IMR-90 (cell line): ENCODE data around the gene WDR43. TPM values are rescaled to one million over a fixed set of nuclear protein-coding genes. Genes with fewer than 3 reads are reported as not detected.
A peak's percentile ranks its signal among the peaks of the same experiment; 100 is the strongest.

Experiments used
- ATAC-seq: fragments of 200-7000 bp; cut with Tn5 transposase; 2 replicates; pipeline ENCODE4 v1.9.1; 2020; ENCODE audit warnings: low read depth, mild to moderate bottlenecking, moderate library complexity
- BruUV-seq: library from RNA; stranded (reverse); fragments of 400-500 nt; replicated peaks from 2 replicates; lab custom pipeline; 2021; lab: Mats Ljungman, UMichigan
- CTCF ChIA-PET: fragments of 300-600 bp; formaldehyde crosslinking; extraction: SDS; loops from one replicate; lab custom pipeline; 2021; ENCODE audit warnings: antibody characterized with exemption; lab: Yijun Ruan, JAX
- POLR2A ChIA-PET: fragments of 300-600 bp; sonication (Branson Sonifier 250); formaldehyde crosslinking; loops from one replicate; lab custom pipeline; 2022; ENCODE audit warnings: antibody characterized with exemption; ENCODE audit not compliant: unreplicated experiment; lab: Charles Lee
- DNase-seq: peaks from one replicate; pipeline ENCODE4 v3.0.0; 2013
- H2AFZ ChIP-seq: replicated peaks from 2 replicates; pipeline ENCODE3; 2013; ENCODE audit warnings: low read length, mild to moderate bottlenecking; ENCODE audit not compliant: poor library complexity
- H2AK5ac ChIP-seq: 2 replicates; pipeline ENCODE4 v1.6.1; 2013; ENCODE audit warnings: low read depth, low read length, inconsistent platforms
- H2AK9ac ChIP-seq: replicated peaks from 2 replicates; pipeline ENCODE3; 2013; ENCODE audit warnings: mild to moderate bottlenecking, low read depth, low read length, moderate library complexity; ENCODE audit not compliant: poor library complexity
- H2BK120ac ChIP-seq: 2 replicates; pipeline ENCODE4 v1.6.1; 2013; ENCODE audit warnings: low read depth, low read length, inconsistent platforms
- H2BK15ac ChIP-seq: 3 replicates; pipeline ENCODE4 v1.6.1; 2013; ENCODE audit warnings: low read depth, low read length, inconsistent platforms
- H2BK20ac ChIP-seq: 2 replicates; pipeline ENCODE4 v1.6.1; 2013; ENCODE audit warnings: low read depth, mild to moderate bottlenecking, inconsistent platforms, low read length, moderate library complexity
- H2BK5ac ChIP-seq: 2 replicates; pipeline ENCODE4 v1.6.1; 2013; ENCODE audit warnings: mild to moderate bottlenecking, low read depth, low read length, inconsistent platforms; ENCODE audit not compliant: poor library complexity, severe bottlenecking
- H3K14ac ChIP-seq: replicated peaks from 2 replicates; pipeline ENCODE4 v1.6.1; 2013; ENCODE audit warnings: low read depth, low read length, inconsistent platforms
- H3K18ac ChIP-seq: 2 replicates; pipeline ENCODE4 v1.6.1; 2013; ENCODE audit warnings: low read depth, low read length, control low read depth
- H3K23ac ChIP-seq: 2 replicates; pipeline ENCODE4 v1.6.1; 2013; ENCODE audit warnings: low read depth, low read length, inconsistent platforms
- H3K27ac ChIP-seq: 2 replicates; pipeline ENCODE4 v1.5.1; 2013; ENCODE audit warnings: mild to moderate bottlenecking, control low read depth, low read length; ENCODE audit not compliant: insufficient read depth
- H3K27me3 ChIP-seq: 2 replicates; pipeline ENCODE4 v1.6.1; 2013; ENCODE audit warnings: low read length; ENCODE audit not compliant: control insufficient read depth, insufficient read depth
- H3K36me3 ChIP-seq: 2 replicates; pipeline ENCODE4 v1.6.1; 2013; ENCODE audit warnings: low read length, mixed read lengths; ENCODE audit not compliant: control insufficient read depth, insufficient read depth
- H3K4ac ChIP-seq: 2 replicates; pipeline ENCODE4 v1.6.1; 2013; ENCODE audit warnings: low read depth, low read length, inconsistent platforms
- H3K4me1 ChIP-seq: 2 replicates; pipeline ENCODE4 v1.6.1; 2013; ENCODE audit warnings: low read length, mixed read lengths; ENCODE audit not compliant: control insufficient read depth, insufficient read depth
- H3K4me2 ChIP-seq: 2 replicates; pipeline ENCODE4 v1.6.1; 2013; ENCODE audit warnings: low read depth, mild to moderate bottlenecking, control low read depth, low read length, moderate library complexity
- H3K4me3 ChIP-seq: 2 replicates; pipeline ENCODE4 v1.5.1; 2013; ENCODE audit warnings: low read depth, mild to moderate bottlenecking, control low read depth, low read length, moderate library complexity; ENCODE audit not compliant: insufficient read depth
- H3K56ac ChIP-seq: 2 replicates; pipeline ENCODE4 v1.6.1; 2013; ENCODE audit warnings: low read length, inconsistent platforms; ENCODE audit not compliant: insufficient read depth; ENCODE audit errors: extremely low read depth
- H3K79me1 ChIP-seq, 2 experiments: 2 replicates each; pipeline ENCODE4 v1.6.1; 2013; ENCODE audit warnings: low read length in 2 of 2, inconsistent platforms in 1 of 2, low read depth in 1 of 2
- H3K9ac ChIP-seq: 2 replicates; pipeline ENCODE4 v1.6.1; 2013; ENCODE audit warnings: low read depth, low read length, control low read depth
- H3K9me1 ChIP-seq: 2 replicates; pipeline ENCODE4 v1.6.1; 2013; ENCODE audit warnings: low read length, inconsistent platforms; ENCODE audit not compliant: insufficient read depth
- H3K9me3 ChIP-seq: 2 replicates; pipeline ENCODE4 v1.6.1; 2013; ENCODE audit warnings: low read length; ENCODE audit not compliant: control insufficient read depth, insufficient read depth
- H4K20me1 ChIP-seq: 2 replicates; pipeline ENCODE4 v1.6.1; 2013; ENCODE audit warnings: low read length, inconsistent platforms; ENCODE audit not compliant: insufficient read depth
- H4K5ac ChIP-seq: 2 replicates; pipeline ENCODE4 v1.6.1; 2013; ENCODE audit warnings: mild to moderate bottlenecking, low read depth, low read length, control low read depth
- H4K8ac ChIP-seq, 2 experiments: 2 replicates each; pipeline ENCODE4 v1.6.1; 2013; ENCODE audit warnings: low read depth in 2 of 2, low read length in 2 of 2, control low read depth in 1 of 2, inconsistent platforms in 1 of 2
- H4K91ac ChIP-seq: 2 replicates; pipeline ENCODE4 v1.6.1; 2013; ENCODE audit warnings: low read depth, low read length, inconsistent platforms; ENCODE audit not compliant: insufficient read depth
- BHLHE40 ChIP-seq: fragments of 150-350 bp; IDR thresholded peaks from 2 replicates; pipeline ENCODE4 v1.6.1; 2016; ENCODE audit warnings: mild to moderate bottlenecking, low read depth, low read length
- CTCF ChIP-seq: conservative IDR thresholded peaks from 2 replicates; pipeline ENCODE4 v1.5.1; 2012; ENCODE audit warnings: mild to moderate bottlenecking, low read depth, low read length, improper control_type of control experiment
- FOS ChIP-seq: fragments of 150-350 bp; IDR thresholded peaks from 2 replicates; pipeline ENCODE4 v1.6.1; 2016; ENCODE audit warnings: low read depth, low read length
- MAFK ChIP-seq: IDR thresholded peaks from 2 replicates; pipeline ENCODE4 v1.6.1; 2012; ENCODE audit warnings: low read depth, low read length, improper control_type of control experiment
- RAD21 ChIP-seq: IDR thresholded peaks from 2 replicates; pipeline ENCODE4 v1.6.1; 2012; ENCODE audit warnings: low read length, improper control_type of control experiment
- RCOR1 ChIP-seq: IDR thresholded peaks from 2 replicates; pipeline ENCODE4 v1.6.1; 2012; ENCODE audit warnings: mild to moderate bottlenecking, low read length, improper control_type of control experiment; ENCODE audit not compliant: insufficient replicate concordance
- RFX5 ChIP-seq: IDR thresholded peaks from 2 replicates; pipeline ENCODE4 v1.8.0; 2012; ENCODE audit warnings: low read depth, mild to moderate bottlenecking, low read length, moderate library complexity
- SMC3 ChIP-seq: fragments of 150-350 bp; IDR thresholded peaks from 2 replicates; pipeline ENCODE4 v1.6.1; 2016; ENCODE audit warnings: low read depth, mild to moderate bottlenecking, antibody characterized with exemption, low read length, moderate library complexity
- WGBS, 2 experiments: methylation state at CpG; one replicate each; pipeline versions ENCODE4 v1.1.5 to v1.1.7; 2013; ENCODE audit warnings: missing lambda C conversion rate in 2 of 2; ENCODE audit not compliant: insufficient read length in 1 of 2; ENCODE audit errors: extremely low coverage in 2 of 2; 5-methylcytosine and 5-hydroxymethylcytosine counted together
- dilution Hi-C: fragments of 300-500 bp; cut with HindIII; formaldehyde crosslinking; loops from one replicate; pipeline ENCODE4 v1.14.3; 2018; ENCODE audit warnings: low sequenced_read_pairs; ENCODE audit not compliant: unreplicated experiment
- in situ Hi-C: fragments of 300-500 bp; cut with MboI; formaldehyde crosslinking; loops from 3 replicates; pipeline ENCODE4 v1.14.3; 2019; ENCODE audit warnings: low sequenced_read_pairs, inconsistent platforms, mixed read lengths
- intact Hi-C: fragments of 100-400 bp; cut with micrococcal nuclease; formaldehyde crosslinking; loops from 2 replicates; pipeline ENCODE4 v1.10.0; 2022
- polyA plus RNA-seq, 3 experiments: library from polyadenylated mRNA; depleted of rRNA; stranded (reverse); fragments of >200 nt; gene quantifications; 2 replicates each; pipeline ENCODE4 v1.2.3, GENCODE V29; 2012; ENCODE audit warnings: low replicate concordance in 1 of 3
- total RNA-seq: library from RNA; depleted of rRNA; stranded (reverse); fragments of >200 nt; gene quantifications from 2 replicates; pipeline ENCODE4 v1.2.3, GENCODE V29; 2012
- TF ChIP-seq, protein P1 (sequence below): fragments of 150-350 bp; IDR thresholded peaks from 2 replicates; pipeline ENCODE4 v1.6.1; 2017; ENCODE audit warnings: mild to moderate bottlenecking, antibody characterized with exemption, low read length, low read depth

WDR43 gene
- total and polyA plus RNA-seq, 2 of the 4 experiments (the other 2 are of a cell fraction) = 40.3 to 300 TPM

GRCh38 chr2:28981620-28982376 is 87.3 kb downstream of the WDR43 start (continued):
- TF ChIP-seq RCOR1 (no peak), RAD21 (no peak)

GRCh38 chr2:28982381-28982950 is 88.0 kb downstream of the WDR43 start:
- Histone ChIP-seq H2AFZ (peak overlapping the region; percentile 39), H3K56ac (no peak overlapping the region), H3K9me1 (peaks cover 6% of the 10 kb centered on the region; the same call in 1 of the 2 replicates), H3K14ac (no peak overlapping the region), H3K4ac (peak overlapping the region; percentile 78; the same call in 1 of the 2 replicates), H3K4me2 (no peak overlapping the region), H2BK5ac (no peak overlapping the region), H2AK9ac (peak overlapping the region; percentile 19), H3K18ac (no peak overlapping the region), H3K9me3 (no peaks in the 10 kb centered on the region), H3K79me1 (no peaks in the 10 kb centered on the region), H2BK15ac (no peak overlapping the region), H3K27me3 (no peaks in the 10 kb centered on the region; the same call in 1 of the 2 replicates), H2BK20ac (no peak overlapping the region), H4K91ac (peak overlapping the region; percentile 44; the same call in 1 of the 2 replicates), H3K9ac (no peak overlapping the region), H4K20me1 (no peaks in the 10 kb centered on the region), H3K4me1 (peaks cover 16% of the 10 kb centered on the region), H3K36me3 (no peaks in the 10 kb centered on the region), H3K23ac (no peak overlapping the region), H3K27ac (no peak overlapping the region; the same call in 1 of the 2 replicates), H3K4me3 (no peak overlapping the region), H2AK5ac (no peak overlapping the region), H4K8ac (no peak overlapping the region), H4K5ac (no peak overlapping the region), H2BK120ac (peak overlapping the region; percentile 47)
- 57% methylated on average over 3 of the region's 8 CpGs; no CpG with 5 or more reads in 1 of the 2 experiments for WGBS, 2 experiments
- intact Hi-C loops = loop anchor here (5.0 kb wide), 1 partner anchor 130 kb away; no protein-coding TSS in a partner anchor
- ChIA-PET POLR2A (no interaction called here), CTCF (no interaction called here)
- in situ Hi-C loops = no loop called here
- DNase-seq (no peak), ATAC-seq (peak; percentile 62)
- BruUV-seq = no TSS peak
- TF ChIP-seq RCOR1 = no peak
- no peak for TF ChIP-seq RFX5
- TF ChIP-seq BHLHE40 = peak; percentile 24; the same call in 1 of the 2 replicates
- no peak for TF ChIP-seq SMC3
- no peak for TF ChIP-seq FOS
- TF ChIP-seq MAFK = no peak
- no peak for TF ChIP-seq CTCF
- TF ChIP-seq RAD21 = no peak
- TF ChIP-seq, protein P1, sequence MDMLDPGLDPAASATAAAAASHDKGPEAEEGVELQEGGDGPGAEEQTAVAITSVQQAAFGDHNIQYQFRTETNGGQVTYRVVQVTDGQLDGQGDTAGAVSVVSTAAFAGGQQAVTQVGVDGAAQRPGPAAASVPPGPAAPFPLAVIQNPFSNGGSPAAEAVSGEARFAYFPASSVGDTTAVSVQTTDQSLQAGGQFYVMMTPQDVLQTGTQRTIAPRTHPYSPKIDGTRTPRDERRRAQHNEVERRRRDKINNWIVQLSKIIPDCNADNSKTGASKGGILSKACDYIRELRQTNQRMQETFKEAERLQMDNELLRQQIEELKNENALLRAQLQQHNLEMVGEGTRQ = no peak
- dilution Hi-C loops = no loop called here
